Calu3 (cell line): ENCODE data around the gene GSX1. TPM values are rescaled to one million over a fixed set of nuclear protein-coding genes. Genes with fewer than 3 reads are reported as not detected.
A peak's percentile ranks its signal among the peaks of the same experiment; 100 is the strongest.

Experiments
- BruUV-seq: library from RNA; stranded (reverse); fragments of 400-500 nt; replicated peaks from 2 replicates; lab custom pipeline; 2021; lab: Mats Ljungman, UMichigan
- CTCF ChIA-PET: fragments of 300-600 bp; sonication (Branson Sonifier 250); formaldehyde crosslinking; loops from one replicate; lab custom pipeline; 2022; ENCODE audit warnings: antibody characterized with exemption; lab: Charles Lee
- DNase-seq: peaks from one replicate; pipeline ENCODE4 v3.0.0; 2022
- H3K27ac Mint-ChIP-seq: one replicate; pipeline ENCODE4 v1.8.0; 2022; ENCODE audit warnings: mixed read lengths; ENCODE audit not compliant: unreplicated experiment
- H3K27me3 Mint-ChIP-seq: one replicate; pipeline ENCODE4 v1.8.0; 2022; ENCODE audit warnings: mixed read lengths; ENCODE audit not compliant: unreplicated experiment
- H3K36me3 Mint-ChIP-seq: one replicate; pipeline ENCODE4 v1.8.0; 2022; ENCODE audit warnings: mild to moderate bottlenecking, moderate library complexity, mixed read lengths; ENCODE audit not compliant: insufficient read depth, unreplicated experiment
- H3K4me1 Mint-ChIP-seq: one replicate; pipeline ENCODE4 v1.8.0; 2022; ENCODE audit warnings: mild to moderate bottlenecking, low read depth, mixed read lengths; ENCODE audit not compliant: unreplicated experiment
- H3K4me3 Mint-ChIP-seq: one replicate; pipeline ENCODE4 v1.8.0; 2022; ENCODE audit warnings: mild to moderate bottlenecking, low read depth, moderate library complexity, mixed read lengths; ENCODE audit not compliant: unreplicated experiment
- H3K9me3 Mint-ChIP-seq: one replicate; pipeline ENCODE4 v1.8.0; 2022; ENCODE audit warnings: low read depth, mixed read lengths; ENCODE audit not compliant: unreplicated experiment
- CTCF ChIP-seq: fragments of 200-600 bp; IDR thresholded peaks from one replicate; pipeline ENCODE4 v1.8.0; 2022; ENCODE audit warnings: antibody characterized with exemption; ENCODE audit not compliant: unreplicated experiment
- intact Hi-C: fragments of 100-400 bp; cut with micrococcal nuclease; formaldehyde crosslinking; loops from one replicate; pipeline ENCODE4 v1.10.0; 2022; ENCODE audit not compliant: unreplicated experiment
- total RNA-seq: library from RNA; stranded (reverse); gene quantifications from 2 replicates; pipeline ENCODE4 v1.2.3, GENCODE V29; 2022

Gene GSX1
- total RNA-seq, 1 experiment from 2014 or later = not detected

DNA sequence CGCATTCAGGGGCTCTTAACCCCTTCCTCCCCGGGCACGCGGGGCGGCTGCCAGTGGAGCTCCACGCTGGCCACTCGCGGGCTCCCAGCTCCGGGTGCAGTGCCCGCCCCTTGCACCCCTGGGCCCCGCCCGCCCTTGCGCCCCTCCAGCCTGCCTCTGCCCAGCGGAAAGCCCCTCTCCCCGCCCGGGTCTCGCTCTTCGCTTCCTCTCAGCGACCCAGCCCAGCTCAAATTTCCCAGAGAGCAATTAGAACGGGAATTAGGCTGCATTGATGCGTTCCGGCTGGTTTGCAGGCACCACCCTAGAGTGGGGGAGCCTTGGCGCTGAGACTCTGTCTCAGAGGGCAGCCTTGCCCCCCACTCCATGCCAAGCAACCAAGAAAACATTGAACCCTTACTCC lies 1.8 kb upstream of the GSX1 start:
- DNase-seq = no peak
- H3K4me1 Mint-ChIP-seq = peaks cover 18% of the 10 kb centered on the region
- peaks cover 92% of the 10 kb centered on the region for H3K27me3 Mint-ChIP-seq
- H3K9me3 Mint-ChIP-seq = no peaks in the 10 kb centered on the region
- TF ChIP-seq CTCF = no peak
- intact Hi-C loops = no loop called here
- no peak overlapping the region for H3K27ac Mint-ChIP-seq
- H3K36me3 Mint-ChIP-seq = no peaks in the 10 kb centered on the region
- H3K4me3 Mint-ChIP-seq = peak overlapping the region; percentile 32
- no TSS peak for BruUV-seq
- CTCF ChIA-PET = interaction anchor here (0.8 kb wide), 1 partner anchor 15 kb away, joined by 3 read pairs; no protein-coding TSS in a partner anchor

GRCh38 chr13:27791146-27791900 lies 960 bp upstream of the GSX1 start:
- CTCF ChIA-PET = no interaction called here

GRCh38 chr13:27791901-27792392 lies 336 bp upstream of the GSX1 start:
- DNase-seq = no peak
- Mint-ChIP-seq H3K27ac (no peak overlapping the region), H3K4me3 (no peak overlapping the region), H3K9me3 (no peaks in the 10 kb centered on the region), H3K27me3 (peaks cover 98% of the 10 kb centered on the region), H3K4me1 (peaks cover 18% of the 10 kb centered on the region), H3K36me3 (no peaks in the 10 kb centered on the region)
- no peak for TF ChIP-seq CTCF
- CTCF ChIA-PET = no interaction called here
- intact Hi-C loops = no loop called here
- no TSS peak for BruUV-seq

More at GRCh38 chr13:27791146-27791900, 960 bp upstream of the GSX1 start:
- intact Hi-C loops = no loop called here
- TF ChIP-seq CTCF = no peak
- H3K4me3 Mint-ChIP-seq = peak overlapping the region; percentile 32
- peaks cover 18% of the 10 kb centered on the region for H3K4me1 Mint-ChIP-seq
- BruUV-seq = no TSS peak
- no peaks in the 10 kb centered on the region for H3K9me3 Mint-ChIP-seq
- no peaks in the 10 kb centered on the region for H3K36me3 Mint-ChIP-seq
- no peak overlapping the region for H3K27ac Mint-ChIP-seq
- H3K27me3 Mint-ChIP-seq = peaks cover 98% of the 10 kb centered on the region
- DNase-seq = no peak

DNA sequence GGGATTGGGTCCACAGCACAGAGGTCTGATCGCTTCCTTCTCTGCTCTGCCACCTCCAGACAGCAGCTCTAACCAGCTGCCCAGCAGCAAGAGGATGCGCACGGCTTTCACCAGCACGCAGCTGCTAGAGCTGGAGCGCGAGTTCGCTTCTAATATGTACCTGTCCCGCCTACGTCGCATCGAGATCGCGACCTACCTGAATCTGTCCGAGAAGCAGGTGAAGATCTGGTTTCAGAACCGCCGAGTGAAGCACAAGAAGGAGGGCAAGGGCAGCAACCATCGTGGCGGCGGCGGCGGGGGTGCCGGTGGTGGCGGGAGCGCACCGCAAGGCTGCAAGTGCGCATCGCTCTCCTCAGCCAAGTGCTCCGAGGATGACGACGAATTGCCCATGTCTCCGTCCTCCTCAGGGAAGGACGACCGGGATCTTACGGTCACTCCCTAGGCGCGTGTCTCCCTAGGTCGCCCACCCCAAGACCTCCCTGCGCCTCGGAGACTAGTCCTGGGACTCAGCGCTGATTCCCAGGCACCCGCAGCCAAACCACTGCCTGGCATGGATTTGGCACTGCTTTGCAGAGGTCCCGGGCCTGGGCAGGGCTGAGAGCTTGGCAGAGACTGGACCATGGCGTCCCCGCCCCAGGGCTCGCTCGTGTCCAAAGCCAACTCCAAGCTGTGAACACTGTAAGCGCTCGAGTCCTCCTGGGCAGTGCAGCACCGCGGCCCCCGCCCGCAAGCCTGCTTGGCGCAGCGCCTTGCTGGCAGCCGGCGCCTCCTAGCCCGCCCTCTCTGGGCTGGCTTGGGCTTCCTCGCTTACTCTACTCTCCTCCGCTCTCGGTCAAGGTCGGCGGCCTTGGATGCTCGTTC lies 1.5 kb downstream of the GSX1 start:
- no TSS peak for BruUV-seq
- H3K27ac Mint-ChIP-seq = no peak overlapping the region
- TF ChIP-seq CTCF = no peak
- DNase-seq = no peak
- H3K4me1 Mint-ChIP-seq = peaks cover 18% of the 10 kb centered on the region
- intact Hi-C loops = no loop called here
- H3K36me3 Mint-ChIP-seq = no peaks in the 10 kb centered on the region
- H3K4me3 Mint-ChIP-seq = no peak overlapping the region
- CTCF ChIA-PET = no interaction called here
- no peaks in the 10 kb centered on the region for H3K9me3 Mint-ChIP-seq
- H3K27me3 Mint-ChIP-seq = peaks cover 96% of the 10 kb centered on the region
